Lower lobe of right lung (tissue), 2 donors: Measurements from ENCODE around the gene MYLK3. TPM values are rescaled to one million over a fixed set of nuclear protein-coding genes. Genes with fewer than 3 reads are reported as not detected.

Source experiments
- ATAC-seq, 2 donors: fragments of 200-7000 bp; cut with Tn5 transposase; one replicate each; pipeline ENCODE4 v1.9.1; 2020 to 2022; ENCODE audit warnings: mild to moderate bottlenecking in 2 of 2, moderate library complexity in 2 of 2
- DNase-seq: peaks from one replicate; pipeline ENCODE4 v3.0.0-alpha.2; 2020
- H3K27ac ChIP-seq: fragments of 200-600 bp; one replicate; pipeline ENCODE4 v1.8.0; 2022
- H3K27me3 ChIP-seq: fragments of 200-600 bp; one replicate; pipeline ENCODE4 v1.8.0; 2022; ENCODE audit warnings: low read depth
- H3K36me3 ChIP-seq: fragments of 200-600 bp; one replicate; pipeline ENCODE4 v1.8.0; 2022; ENCODE audit warnings: mild to moderate bottlenecking
- H3K4me1 ChIP-seq: fragments of 200-600 bp; one replicate; pipeline ENCODE4 v1.8.0; 2022
- H3K4me3 ChIP-seq: fragments of 200-600 bp; one replicate; pipeline ENCODE4 v1.8.0; 2022; ENCODE audit warnings: mild to moderate bottlenecking
- H3K9me3 ChIP-seq: fragments of 200-600 bp; one replicate; pipeline ENCODE4 v1.8.0; 2022
- intact Hi-C: fragments of 100-400 bp; cut with DNase I; formaldehyde crosslinking; loops from one replicate; pipeline ENCODE4 v1.11.0; 2022
- total RNA-seq: library from RNA; stranded (reverse); fragmentation: NEBNext Ultra II Directional; extraction: Animal tissue kit (Norgen Biotek cat#: 25700); gene quantifications from one replicate; pipeline ENCODE4 v1.2.1, GENCODE V29; 2021
- TF ChIP-seq, protein P1 (sequence below): fragments of 200-600 bp; IDR thresholded peaks from one replicate; pipeline ENCODE4 v1.8.0; 2022; ENCODE audit warnings: antibody characterized with exemption, mild to moderate bottlenecking
- donor health status: DM: no; HTN: yes; CAD: no; lungs with severe emphysema.

Gene MYLK3
- total RNA-seq, 1 donor from 2014 or later = 2.0 TPM

DNA sequence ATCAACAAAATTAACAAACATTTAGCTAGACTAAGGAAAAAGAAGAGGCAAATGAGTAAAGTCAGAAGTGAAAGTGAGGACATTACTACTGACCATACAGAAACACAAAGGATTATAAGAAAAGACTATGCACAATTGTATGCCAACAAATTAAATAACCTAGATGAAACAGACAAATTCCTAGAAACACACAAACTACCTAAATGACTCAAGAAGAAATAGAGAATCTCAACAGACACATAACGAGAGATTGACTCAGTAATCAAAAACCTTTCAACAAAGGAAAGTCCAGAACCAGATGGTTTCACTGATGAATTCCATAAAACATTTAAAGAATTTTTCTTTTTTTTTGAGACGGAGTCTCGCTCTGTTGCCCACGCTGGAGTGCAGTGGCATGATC lies 35.7 kb upstream of the MYLK3 start:
- TF ChIP-seq, protein P1, sequence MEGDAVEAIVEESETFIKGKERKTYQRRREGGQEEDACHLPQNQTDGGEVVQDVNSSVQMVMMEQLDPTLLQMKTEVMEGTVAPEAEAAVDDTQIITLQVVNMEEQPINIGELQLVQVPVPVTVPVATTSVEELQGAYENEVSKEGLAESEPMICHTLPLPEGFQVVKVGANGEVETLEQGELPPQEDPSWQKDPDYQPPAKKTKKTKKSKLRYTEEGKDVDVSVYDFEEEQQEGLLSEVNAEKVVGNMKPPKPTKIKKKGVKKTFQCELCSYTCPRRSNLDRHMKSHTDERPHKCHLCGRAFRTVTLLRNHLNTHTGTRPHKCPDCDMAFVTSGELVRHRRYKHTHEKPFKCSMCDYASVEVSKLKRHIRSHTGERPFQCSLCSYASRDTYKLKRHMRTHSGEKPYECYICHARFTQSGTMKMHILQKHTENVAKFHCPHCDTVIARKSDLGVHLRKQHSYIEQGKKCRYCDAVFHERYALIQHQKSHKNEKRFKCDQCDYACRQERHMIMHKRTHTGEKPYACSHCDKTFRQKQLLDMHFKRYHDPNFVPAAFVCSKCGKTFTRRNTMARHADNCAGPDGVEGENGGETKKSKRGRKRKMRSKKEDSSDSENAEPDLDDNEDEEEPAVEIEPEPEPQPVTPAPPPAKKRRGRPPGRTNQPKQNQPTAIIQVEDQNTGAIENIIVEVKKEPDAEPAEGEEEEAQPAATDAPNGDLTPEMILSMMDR = no peak
- no peaks in the 10 kb centered on the region for H3K4me1 ChIP-seq
- no peaks in the 10 kb centered on the region for H3K27me3 ChIP-seq
- H3K36me3 ChIP-seq = no peaks in the 10 kb centered on the region
- no peaks in the 10 kb centered on the region for H3K9me3 ChIP-seq
- DNase-seq (no peak), ATAC-seq (no peak)
- H3K27ac ChIP-seq = no peak overlapping the region
- intact Hi-C loops = no loop called here
- no peak overlapping the region for H3K4me3 ChIP-seq

- ATAC-seq (no peak), DNase-seq (no peak)
- no peak overlapping the region for H3K4me3 ChIP-seq
- H3K9me3 ChIP-seq = no peaks in the 10 kb centered on the region
- H3K27ac ChIP-seq = no peak overlapping the region
- no peaks in the 10 kb centered on the region for H3K4me1 ChIP-seq
- intact Hi-C loops = no loop called here
- no peaks in the 10 kb centered on the region for H3K36me3 ChIP-seq
- H3K27me3 ChIP-seq = no peaks in the 10 kb centered on the region
- TF ChIP-seq, protein P1 = no peak
These were observed 34.2 kb upstream of the MYLK3 start for GRCh38 chr16:46782320-46782719.

GRCh38 chr16:46777804-46778203 lies 29.7 kb upstream of the MYLK3 start:
- ATAC-seq = peak in 1 of 2 donors; percentile 21
- Histone ChIP-seq H3K27ac (no peak overlapping the region), H3K27me3 (no peaks in the 10 kb centered on the region), H3K9me3 (no peaks in the 10 kb centered on the region), H3K36me3 (no peaks in the 10 kb centered on the region), H3K4me1 (no peaks in the 10 kb centered on the region), H3K4me3 (no peak overlapping the region)
- DNase-seq = no peak
- intact Hi-C loops = no loop called here
- TF ChIP-seq, protein P1 = no peak

- DNase-seq (no peak), ATAC-seq (no peak)
- TF ChIP-seq, protein P1 = no peak
- no peaks in the 10 kb centered on the region for H3K27me3 ChIP-seq
- no peak overlapping the region for H3K27ac ChIP-seq
- H3K4me3 ChIP-seq = no peak overlapping the region
- no peaks in the 10 kb centered on the region for H3K36me3 ChIP-seq
- no peaks in the 10 kb centered on the region for H3K4me1 ChIP-seq
- H3K9me3 ChIP-seq = no peaks in the 10 kb centered on the region
- intact Hi-C loops = no loop called here
These were observed 27.1 kb upstream of the MYLK3 start for GRCh38 chr16:46775214-46775613.

GRCh38 chr16:46774743-46775177 lies 26.6 kb upstream of the MYLK3 start:
- TF ChIP-seq, protein P1 = no peak
- no peak overlapping the region for H3K27ac ChIP-seq
- H3K27me3 ChIP-seq = no peaks in the 10 kb centered on the region
- intact Hi-C loops = no loop called here
- no peak overlapping the region for H3K4me3 ChIP-seq
- H3K36me3 ChIP-seq = no peaks in the 10 kb centered on the region
- DNase-seq (no peak), ATAC-seq (no peak)
- H3K4me1 ChIP-seq = no peaks in the 10 kb centered on the region
- no peaks in the 10 kb centered on the region for H3K9me3 ChIP-seq

DNA sequence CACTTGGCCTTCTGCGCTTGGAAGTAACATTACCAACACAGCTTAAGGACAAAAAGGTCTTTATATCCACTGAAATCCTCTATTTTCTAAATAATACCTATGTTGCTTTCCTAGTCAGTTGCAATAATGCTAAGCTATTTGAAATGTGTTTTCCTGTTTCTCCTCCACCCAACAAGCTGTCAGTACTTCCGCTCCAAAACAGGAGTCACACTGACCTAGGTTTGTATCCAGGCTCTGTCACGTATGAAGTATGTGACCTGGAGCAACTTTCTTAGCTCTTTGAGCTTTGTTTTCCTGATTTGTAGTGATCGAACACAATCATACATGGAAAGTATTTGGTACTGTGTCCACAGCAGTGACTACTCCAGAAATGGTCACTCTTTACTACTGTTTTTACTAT lies 24.3 kb upstream of the MYLK3 start:
- intact Hi-C loops = no loop called here
- no peak for DNase-seq
- H3K27me3 ChIP-seq = no peaks in the 10 kb centered on the region
- no peak overlapping the region for H3K4me3 ChIP-seq
- no peak overlapping the region for H3K27ac ChIP-seq
- TF ChIP-seq, protein P1 = no peak
- H3K4me1 ChIP-seq = no peaks in the 10 kb centered on the region
- ATAC-seq = no peak
- no peaks in the 10 kb centered on the region for H3K36me3 ChIP-seq
- H3K9me3 ChIP-seq = no peaks in the 10 kb centered on the region
